ENCODE measurements around the gene PASK.

Gene PASK

GRCh38 chr2:241159116-241159515, 9.8 kb upstream of the PASK start:
- H3K9me3 ChIP-seq = no peaks in the 10 kb centered on the region
- no peak overlapping the region for H3K27ac ChIP-seq
- TF ChIP-seq Cebpa-rat (IDR thresholded peaks at IDR 0.05) = no peak
- H3K36me3 ChIP-seq = peaks cover 72% of the 10 kb centered on the region
- no peak overlapping the region for H3K4me3 ChIP-seq
- no peaks in the 10 kb centered on the region for H3K27me3 ChIP-seq
- no peak overlapping the region for H3K4me2 ChIP-seq
- no peak overlapping the region for H3K9ac ChIP-seq
- H4K20me1 ChIP-seq = 0 out of 2 replicates have a peak, but pooled peaks cover 8% of the 10 kb centered on the region
- H3K4me1 ChIP-seq = peaks cover 12% of the 10 kb centered on the region

DNA sequence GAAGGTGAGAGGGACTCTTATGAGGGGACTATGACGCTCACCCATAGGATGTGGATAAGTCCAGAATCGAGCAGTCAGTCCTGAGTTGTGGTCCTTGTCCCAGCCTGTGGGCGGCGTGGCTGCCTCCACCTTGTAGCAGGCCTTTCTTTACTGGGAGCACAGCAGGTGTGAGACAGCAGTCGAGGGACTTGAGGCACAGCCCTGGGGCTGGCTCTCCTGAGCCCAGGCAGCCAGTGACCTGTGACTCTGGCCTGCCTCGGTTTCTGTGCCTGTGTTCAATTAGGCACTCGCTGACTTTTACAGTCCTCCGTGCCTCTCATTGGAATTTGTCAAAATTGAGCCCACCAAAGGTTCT, 9.3 kb upstream of the PASK start:
- H3K4me3 ChIP-seq = no peak overlapping the region
- no peak for TF ChIP-seq Cebpa-rat (IDR thresholded peaks at IDR 0.05)
- H3K27me3 ChIP-seq = no peaks in the 10 kb centered on the region
- peaks cover 15% of the 10 kb centered on the region for H3K4me1 ChIP-seq
- H3K36me3 ChIP-seq = peaks cover 72% of the 10 kb centered on the region
- no peak overlapping the region for H3K4me2 ChIP-seq
- no peak overlapping the region for H3K9ac ChIP-seq
- H4K20me1 ChIP-seq = 0 out of 2 replicates have a peak, but pooled peaks cover 8% of the 10 kb centered on the region
- no peaks in the 10 kb centered on the region for H3K9me3 ChIP-seq
- no peak overlapping the region for H3K27ac ChIP-seq

- no peak overlapping the region for H3K4me3 ChIP-seq
- H3K9ac ChIP-seq = no peak overlapping the region
- H3K27me3 ChIP-seq = no peaks in the 10 kb centered on the region
- H3K4me1 ChIP-seq = peaks cover 20% of the 10 kb centered on the region
- H3K27ac ChIP-seq = no peak overlapping the region
- 0 out of 2 replicates have a peak, but pooled peaks cover 11% of the 10 kb centered on the region for H4K20me1 ChIP-seq
- H3K9me3 ChIP-seq = no peaks in the 10 kb centered on the region
- no peak overlapping the region for H3K4me2 ChIP-seq
- TF ChIP-seq Cebpa-rat (IDR thresholded peaks at IDR 0.05) = no peak
- peaks cover 70% of the 10 kb centered on the region for H3K36me3 ChIP-seq
Measured at GRCh38 chr2:241157841-241158545, 8.7 kb upstream of the PASK start.

- H3K9me3 ChIP-seq = no peaks in the 10 kb centered on the region
- H3K36me3 ChIP-seq = peaks cover 60% of the 10 kb centered on the region
- no peak overlapping the region for H3K4me3 ChIP-seq
- H3K9ac ChIP-seq = no peak overlapping the region
- peaks cover 18% of the 10 kb centered on the region; the same call in 1 of the 2 replicates for H4K20me1 ChIP-seq
- H3K27ac ChIP-seq = no peak overlapping the region
- peaks cover 23% of the 10 kb centered on the region for H3K4me1 ChIP-seq
- H3K4me2 ChIP-seq = no peak overlapping the region
- no peaks in the 10 kb centered on the region for H3K27me3 ChIP-seq
- no peak for TF ChIP-seq Cebpa-rat (IDR thresholded peaks at IDR 0.05)
Measured at GRCh38 chr2:241156971-241157441, 7.7 kb upstream of the PASK start.

DNA sequence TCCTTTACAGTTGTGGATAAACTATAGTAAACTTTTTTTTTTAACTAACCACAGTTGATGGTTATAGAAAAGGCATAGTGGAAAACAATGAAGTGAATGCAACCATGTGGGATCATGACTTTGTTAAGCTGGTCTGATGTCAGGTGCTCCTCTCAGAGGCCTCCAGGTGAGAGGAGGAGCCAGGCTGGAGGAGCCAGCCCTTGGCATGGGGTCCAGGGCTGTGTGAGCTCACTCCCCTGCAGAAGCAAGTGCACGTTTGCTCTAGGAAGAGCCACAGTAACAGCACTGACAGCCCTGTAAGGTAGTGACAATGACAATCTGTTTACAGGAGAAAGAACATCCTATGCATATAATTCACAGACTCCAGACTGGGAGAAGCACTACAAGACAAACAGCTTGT, 6.7 kb upstream of the PASK start:
- no peak overlapping the region for H3K9ac ChIP-seq
- H4K20me1 ChIP-seq = peaks cover 22% of the 10 kb centered on the region; the same call in 1 of the 2 replicates
- H3K27ac ChIP-seq = no peak overlapping the region
- H3K4me3 ChIP-seq = no peak overlapping the region
- H3K27me3 ChIP-seq = no peaks in the 10 kb centered on the region
- TF ChIP-seq Cebpa-rat (IDR thresholded peaks at IDR 0.05) = no peak
- peaks cover 26% of the 10 kb centered on the region for H3K4me1 ChIP-seq
- no peak overlapping the region for H3K4me2 ChIP-seq
- no peaks in the 10 kb centered on the region for H3K9me3 ChIP-seq
- H3K36me3 ChIP-seq = peaks cover 52% of the 10 kb centered on the region

- H3K36me3 ChIP-seq = peaks cover 43% of the 10 kb centered on the region
- no peaks in the 10 kb centered on the region for H3K27me3 ChIP-seq
- peaks cover 29% of the 10 kb centered on the region for H3K4me1 ChIP-seq
- no peaks in the 10 kb centered on the region for H3K9me3 ChIP-seq
- no peak overlapping the region for H3K9ac ChIP-seq
- no peak overlapping the region for H3K4me3 ChIP-seq
- TF ChIP-seq Cebpa-rat (IDR thresholded peaks at IDR 0.05) = no peak
- H3K27ac ChIP-seq = no peak overlapping the region
- no peak overlapping the region for H3K4me2 ChIP-seq
- peaks cover 22% of the 10 kb centered on the region; the same call in 1 of the 2 replicates for H4K20me1 ChIP-seq
Measured at GRCh38 chr2:241154915-241155314, 5.6 kb upstream of the PASK start.

GRCh38 chr2:241153616-241154015, 4.3 kb upstream of the PASK start:
- no peaks in the 10 kb centered on the region for H3K27me3 ChIP-seq
- H3K36me3 ChIP-seq = peaks cover 30% of the 10 kb centered on the region
- peaks cover 30% of the 10 kb centered on the region for H3K4me1 ChIP-seq
- no peak overlapping the region for H3K9ac ChIP-seq
- H3K4me2 ChIP-seq = no peak overlapping the region; the same call in 1 of the 2 replicates
- no peak for TF ChIP-seq Cebpa-rat (IDR thresholded peaks at IDR 0.05)
- H3K9me3 ChIP-seq = no peaks in the 10 kb centered on the region
- H4K20me1 ChIP-seq = peaks cover 22% of the 10 kb centered on the region; the same call in 1 of the 2 replicates
- H3K4me3 ChIP-seq = no peak overlapping the region
- H3K27ac ChIP-seq = no peak overlapping the region

DNA sequence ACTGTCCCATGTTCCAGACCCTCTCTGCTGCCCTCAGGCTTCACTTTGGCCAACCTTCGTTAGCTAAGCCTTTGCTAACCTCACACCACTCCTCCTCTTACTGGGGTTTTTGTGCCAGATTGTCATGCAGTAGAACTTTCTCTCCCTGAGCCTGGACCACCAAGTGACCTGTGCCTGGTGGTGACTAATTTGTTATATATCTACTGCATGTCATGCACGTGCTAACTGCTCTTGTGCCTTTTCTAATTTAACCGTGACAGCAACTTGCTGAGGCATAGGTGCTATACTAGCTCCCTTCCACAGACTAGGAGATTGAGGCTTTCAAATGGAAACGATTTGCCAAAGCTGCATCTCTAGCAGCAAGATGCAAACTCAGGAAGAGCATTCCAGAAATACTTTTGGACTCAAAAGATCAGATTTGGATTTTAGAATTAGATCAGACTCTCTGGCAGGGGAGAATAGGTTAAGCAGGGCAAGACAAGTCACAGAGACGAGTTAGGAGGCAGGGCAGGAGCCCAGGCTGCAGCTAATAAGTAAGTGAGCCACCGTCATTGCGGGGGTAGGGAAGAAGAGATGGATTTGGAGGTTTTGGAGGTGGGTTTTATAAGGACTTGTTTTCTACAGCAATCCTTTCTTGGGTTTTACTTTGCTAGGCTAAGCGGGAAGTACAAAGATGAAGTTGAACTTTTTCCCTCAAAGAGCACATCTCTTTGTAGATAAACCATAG, 2.8 kb upstream of the PASK start:
- no peaks in the 10 kb centered on the region for H3K9me3 ChIP-seq
- no peak for TF ChIP-seq Cebpa-rat (IDR thresholded peaks at IDR 0.05)
- peaks cover 18% of the 10 kb centered on the region for H3K36me3 ChIP-seq
- H3K4me3 ChIP-seq = no peak overlapping the region
- H4K20me1 ChIP-seq = peaks cover 36% of the 10 kb centered on the region
- no peak overlapping the region for H3K9ac ChIP-seq
- H3K27me3 ChIP-seq = no peaks in the 10 kb centered on the region
- no peak overlapping the region for H3K27ac ChIP-seq
- peak overlapping the region; percentile 98; the same call in 1 of the 2 replicates for H3K4me2 ChIP-seq
- H3K4me1 ChIP-seq = peaks cover 44% of the 10 kb centered on the region

DNA sequence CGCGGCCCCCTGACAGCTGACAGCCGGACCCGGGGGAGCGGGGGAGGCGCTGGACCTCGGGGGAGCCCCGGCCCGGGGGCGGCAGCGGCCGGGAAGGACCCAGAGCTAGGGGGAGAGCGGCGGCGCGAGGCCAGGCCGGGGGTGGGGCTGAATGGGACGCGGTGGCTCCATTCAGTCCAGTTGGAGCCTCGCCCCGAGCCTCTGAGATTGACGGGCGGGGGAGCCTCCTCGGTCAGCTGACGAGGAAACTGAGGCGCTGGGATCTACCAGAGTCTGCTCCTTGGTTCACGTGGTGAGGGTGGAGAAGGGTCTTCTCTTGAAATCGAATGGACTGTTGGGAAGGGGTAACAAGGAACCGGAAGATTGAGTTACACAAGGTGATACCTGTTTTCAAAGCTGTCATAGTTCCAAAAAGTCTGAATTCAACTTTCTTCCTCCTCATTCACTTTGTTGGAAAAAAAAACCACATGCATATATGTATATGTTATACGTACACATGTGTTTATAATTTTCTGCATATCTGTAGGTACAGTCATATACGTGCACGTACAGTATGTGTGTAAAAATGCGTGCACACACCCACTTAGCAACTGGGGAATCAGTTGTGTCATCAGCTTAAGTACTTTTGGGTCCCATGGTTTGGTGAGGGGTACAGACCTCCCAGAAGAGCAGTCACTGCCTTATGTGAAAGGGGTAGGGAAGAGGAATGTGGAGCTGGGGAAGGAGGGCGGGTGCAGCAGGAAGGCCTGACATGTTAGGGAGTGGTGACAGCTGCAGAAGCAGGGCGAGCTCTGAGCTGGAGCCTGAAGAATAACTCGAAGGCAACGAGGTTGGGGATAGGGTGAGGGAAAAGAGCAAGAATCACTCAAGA, 1.6 kb upstream of the PASK start:
- Histone ChIP-seq H3K4me2 (peak overlapping the region; percentile 98), H3K36me3 (peaks cover 18% of the 10 kb centered on the region), H3K9me3 (no peaks in the 10 kb centered on the region), H3K4me1 (peaks cover 49% of the 10 kb centered on the region), H4K20me1 (peaks cover 44% of the 10 kb centered on the region), H3K27ac (peak overlapping the region; percentile 82), H3K4me3 (peak overlapping the region; percentile 93), H3K9ac (peak overlapping the region; percentile 84), H3K27me3 (no peaks in the 10 kb centered on the region)
- TF ChIP-seq Cebpa-rat (IDR thresholded peaks at IDR 0.05) = no peak

Measured in BLaER1 (cell line).